GM18867 (cell line): Measurements from ENCODE around the gene SCO1.

Source experiments
- ATAC-seq: cut with Tn5 transposase; IDR thresholded peaks from one replicate; pipeline ENCODE4 v1.9.1; 2021; ENCODE audit warnings: mild to moderate bottlenecking, moderate library complexity; ENCODE audit not compliant: unreplicated experiment

SCO1 gene

GRCh38 chr17:10657148-10657547, 40.2 kb downstream of the SCO1 start, which contains the start of gene MYH3:
TSS of gene MYH3 (minus strand) at chr17:10657309. CDS start at chr17:10655064, 2,245 bp downstream.
- no peak for ATAC-seq

- ATAC-seq = no peak
These were observed 43.3 kb downstream of the SCO1 start for GRCh38 chr17:10653987-10654386.

- no peak for ATAC-seq
These were observed 44.2 kb downstream of the SCO1 start for GRCh38 chr17:10652984-10653659.

DNA sequence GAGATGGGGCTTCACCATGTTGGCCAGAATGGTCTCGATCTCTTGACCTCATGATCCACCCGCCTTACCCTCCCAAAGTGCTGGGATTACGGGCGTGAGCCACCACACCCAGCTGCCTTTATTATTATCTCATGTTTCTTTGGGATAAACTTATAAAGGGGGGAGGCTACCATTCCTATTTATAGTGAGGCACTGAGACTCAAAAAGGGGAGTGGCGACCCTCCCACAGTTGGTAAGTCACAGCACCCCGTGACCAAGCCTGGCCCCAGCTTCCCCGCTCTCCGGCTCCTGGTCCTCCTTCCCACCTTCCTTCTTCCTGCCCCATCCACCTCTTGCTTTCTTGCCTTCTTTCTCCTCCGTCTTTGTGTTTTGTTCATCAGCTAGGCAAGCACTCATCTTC, 45.4 kb downstream of the SCO1 start:
- no peak for ATAC-seq

DNA sequence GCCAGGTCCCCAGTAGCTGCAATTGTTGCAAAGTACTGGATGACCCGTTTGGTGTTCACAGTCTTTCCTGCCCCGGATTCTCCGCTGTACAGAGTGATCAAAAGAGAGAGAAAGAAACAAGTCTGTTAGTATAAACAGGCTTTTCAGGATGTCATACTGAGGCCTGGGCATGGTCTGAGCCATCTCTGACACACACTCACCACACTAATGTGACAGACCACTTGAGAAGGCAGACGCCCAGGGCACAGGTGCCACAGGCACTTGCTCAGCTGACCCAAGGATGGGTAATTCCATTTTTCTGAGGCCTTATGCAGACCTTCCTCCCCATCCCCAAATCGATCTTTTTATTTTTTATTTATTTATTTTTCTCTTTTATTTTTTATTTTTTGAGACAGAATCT, 47.7 kb downstream of the SCO1 start:
- ATAC-seq = no peak

GRCh38 chr17:10648956-10649355, 48.4 kb downstream of the SCO1 start:
- ATAC-seq = no peak

DNA sequence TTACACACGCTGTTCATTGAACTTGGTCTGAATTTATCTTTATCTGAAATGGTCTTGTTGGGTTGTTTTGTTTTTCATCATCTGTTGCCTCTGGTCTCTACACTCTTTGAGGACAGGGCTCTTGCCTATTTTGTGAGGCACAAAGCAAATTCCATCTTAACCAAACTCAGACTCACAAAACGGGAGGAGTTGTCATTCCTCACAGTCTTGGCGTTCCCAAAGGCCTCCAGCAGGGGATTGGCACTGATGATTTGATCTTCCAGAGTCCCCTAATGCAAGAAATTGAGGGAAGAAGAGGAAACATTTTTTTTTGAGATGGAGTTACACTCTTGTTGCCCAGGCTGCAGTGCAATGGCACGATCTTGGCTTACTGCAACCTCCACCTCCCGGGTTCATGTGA, 49.0 kb downstream of the SCO1 start:
- ATAC-seq = no peak

DNA sequence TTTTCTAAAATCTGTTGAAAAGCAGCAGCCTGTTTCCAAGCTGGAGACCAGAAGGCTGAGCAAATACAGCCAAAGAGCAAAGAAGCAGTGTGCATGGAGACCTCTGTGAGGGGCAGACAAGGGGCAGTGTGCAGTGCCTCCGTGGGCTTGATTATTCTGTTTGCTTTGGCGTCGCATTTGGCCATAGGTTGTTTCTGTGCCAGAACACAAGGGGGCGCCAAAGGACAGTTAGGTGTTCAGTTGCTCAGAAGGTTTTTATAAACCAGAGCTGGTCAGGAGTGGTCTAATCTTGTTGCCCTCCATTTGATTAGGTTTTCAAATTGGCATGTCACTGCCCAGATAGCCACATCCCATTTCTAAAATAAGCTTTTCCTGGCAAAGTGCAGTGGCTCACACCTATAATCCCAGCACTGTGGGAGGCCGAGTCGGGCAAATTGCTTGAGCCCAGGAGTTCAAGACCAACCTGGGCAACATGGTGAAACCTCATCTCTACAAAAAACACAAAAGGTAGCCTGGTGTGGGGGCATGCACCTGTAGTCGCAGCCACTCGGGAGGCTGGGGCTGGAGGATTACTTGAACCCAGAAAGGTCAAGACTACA, 50.8 kb downstream of the SCO1 start:
- peak; percentile 54 for ATAC-seq

GRCh38 chr17:10640475-10640874, 56.9 kb downstream of the SCO1 start:
- ATAC-seq = no peak

DNA sequence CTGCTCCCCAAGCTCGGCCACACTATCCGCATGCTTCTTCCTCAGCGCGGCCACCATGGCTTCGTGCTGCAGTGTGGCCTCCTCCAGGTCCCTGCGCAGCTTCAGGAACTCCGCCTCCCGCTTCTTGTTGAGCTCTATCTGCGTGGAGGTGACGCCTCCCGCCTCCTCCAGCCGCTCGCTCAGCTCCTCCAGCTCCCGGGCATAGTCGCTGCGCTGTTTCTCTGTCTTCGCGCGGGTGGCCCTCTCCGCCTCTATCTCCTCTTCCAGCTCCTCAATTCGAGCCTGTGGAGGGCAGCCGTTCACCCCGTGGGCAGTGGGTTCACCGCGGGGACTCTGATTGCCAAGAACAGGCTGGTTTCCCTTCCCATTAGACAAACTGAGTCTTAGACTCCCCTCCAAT, 59.2 kb downstream of the SCO1 start:
- no peak for ATAC-seq

GRCh38 chr17:10635290-10635689, 62.0 kb downstream of the SCO1 start:
- no peak for ATAC-seq

- peak; percentile 94 for ATAC-seq
These were observed 63.5 kb downstream of the SCO1 start for GRCh38 chr17:10633738-10634379.

DNA sequence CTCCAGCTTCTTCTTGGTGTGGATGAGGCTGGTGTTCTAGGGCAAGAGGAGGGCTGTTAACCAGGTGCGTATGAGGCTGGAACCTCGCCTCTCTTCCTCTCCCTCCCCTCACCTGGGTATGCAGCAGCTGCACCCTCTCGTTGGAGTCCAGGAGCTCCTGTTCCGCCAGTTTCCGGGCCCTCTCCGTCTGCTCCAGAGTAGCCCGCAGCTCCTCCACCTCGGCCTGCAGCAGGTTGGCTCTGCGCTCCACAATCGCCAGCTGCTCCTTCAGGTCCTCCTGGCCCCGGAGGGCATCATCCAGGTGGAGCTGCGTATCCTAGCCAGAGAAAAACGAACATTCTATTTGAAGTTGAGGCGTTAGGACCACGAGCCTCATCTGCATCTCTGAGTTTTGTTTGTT, 65.6 kb downstream of the SCO1 start:
- no peak for ATAC-seq

DNA sequence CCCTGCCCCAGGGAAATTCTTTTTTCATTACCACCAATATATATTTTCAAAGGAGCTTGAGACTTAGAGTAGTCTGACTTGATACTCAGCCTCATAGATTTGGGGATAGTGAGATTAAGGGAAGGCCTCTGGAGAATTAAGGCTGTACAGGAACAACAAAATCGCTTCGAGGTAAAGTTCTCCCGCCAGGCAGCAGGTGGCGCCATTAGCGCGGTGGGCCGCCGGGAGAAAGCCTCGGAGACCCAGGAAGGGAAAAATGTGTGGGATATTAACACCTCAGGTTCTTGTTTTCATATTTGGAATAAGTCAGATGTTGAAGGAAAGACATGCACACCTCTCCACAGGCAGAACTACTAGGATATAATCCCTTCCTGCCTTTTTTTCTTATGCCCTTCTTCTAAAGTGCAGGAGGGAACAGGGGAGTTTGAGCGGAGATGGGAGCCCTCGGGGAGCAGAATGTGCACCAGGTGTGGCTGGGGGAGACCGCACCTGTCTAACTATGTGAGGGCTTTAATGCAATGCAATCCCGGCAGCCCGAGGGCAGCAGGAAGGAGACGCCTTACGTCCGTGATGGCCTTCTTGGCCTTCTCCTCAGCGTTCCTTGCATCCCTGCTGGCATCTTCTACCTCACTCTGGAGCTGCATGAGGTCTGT, 66.2 kb downstream of the SCO1 start:
- ATAC-seq = no peak

DNA sequence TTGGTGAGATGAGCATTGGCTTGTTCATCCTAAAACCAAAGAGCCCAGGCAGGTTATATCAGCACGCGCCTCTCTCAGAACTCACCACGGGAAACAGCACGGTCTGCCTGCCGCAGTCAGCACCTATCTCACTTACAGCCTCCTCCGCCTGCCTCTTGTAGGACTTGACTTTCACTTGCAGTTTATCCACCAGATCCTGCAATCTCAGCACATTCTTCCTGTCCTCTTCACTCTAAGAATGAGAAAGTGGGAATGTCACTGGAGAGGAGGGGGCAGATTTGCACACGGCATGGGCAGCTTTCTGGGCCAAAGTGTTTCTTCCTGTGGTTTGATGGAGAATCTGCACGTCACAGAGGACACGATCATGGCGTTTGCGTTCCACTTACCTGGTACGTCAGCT, 67.6 kb downstream of the SCO1 start:
- ATAC-seq = no peak

DNA sequence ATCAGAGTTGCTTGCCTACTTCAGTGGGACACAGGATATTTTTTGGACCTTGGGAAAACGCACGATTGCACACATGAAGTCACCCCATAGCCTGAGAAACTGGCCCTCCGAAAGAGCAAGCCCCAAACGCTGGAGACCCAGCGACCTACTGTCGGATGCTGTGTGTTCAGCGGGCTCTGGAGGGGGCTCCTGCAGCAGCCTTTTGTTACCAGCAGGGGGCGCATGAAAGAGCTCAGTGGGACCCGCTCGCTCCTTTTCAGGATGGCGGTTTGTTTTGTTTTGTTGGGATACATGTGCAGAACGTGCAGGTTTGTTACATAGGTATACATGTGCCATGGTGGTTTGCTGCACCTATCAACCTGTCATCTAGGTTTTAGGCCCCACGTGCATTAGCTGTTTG, 68.6 kb downstream of the SCO1 start:
- no peak for ATAC-seq

DNA sequence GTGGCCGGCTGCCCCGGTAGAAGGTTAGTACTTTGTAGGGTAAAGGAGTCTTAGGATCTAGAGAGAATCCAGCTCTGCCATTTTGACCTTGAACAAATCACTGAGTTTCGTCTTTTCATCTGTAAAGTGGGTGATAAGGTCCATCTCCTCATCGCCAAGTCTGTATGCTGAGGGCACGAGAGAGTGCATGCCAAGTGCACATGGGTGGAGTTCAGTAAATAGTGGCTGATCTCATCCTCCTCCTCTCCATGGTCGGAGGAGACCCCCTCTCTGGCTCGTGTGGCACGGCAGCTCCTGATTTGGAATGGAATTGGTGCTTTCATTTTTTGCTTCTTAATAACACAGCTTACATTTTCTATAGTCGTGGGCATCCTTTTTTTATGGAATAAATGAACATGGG, 70.9 kb downstream of the SCO1 start:
- ATAC-seq = no peak

DNA sequence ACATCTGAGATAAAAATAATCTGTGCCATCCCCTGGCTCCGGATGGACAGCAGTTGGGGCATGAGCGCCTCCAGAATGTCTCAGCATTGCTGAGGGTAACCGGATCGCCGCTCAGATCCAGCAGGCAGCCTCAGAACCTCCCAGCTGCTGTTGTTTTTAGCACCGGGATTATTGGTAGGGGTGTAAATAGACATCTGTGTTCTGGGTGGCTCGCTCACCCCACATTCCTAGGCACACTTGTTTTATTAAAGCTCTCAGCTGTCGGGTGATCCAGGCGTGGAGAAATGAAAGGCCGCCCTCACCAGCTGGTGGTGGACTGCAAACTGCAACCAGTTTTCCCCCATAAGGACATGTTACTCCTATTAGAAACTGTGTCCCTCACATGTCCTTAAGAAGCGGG, 72.4 kb downstream of the SCO1 start:
- no peak for ATAC-seq

DNA sequence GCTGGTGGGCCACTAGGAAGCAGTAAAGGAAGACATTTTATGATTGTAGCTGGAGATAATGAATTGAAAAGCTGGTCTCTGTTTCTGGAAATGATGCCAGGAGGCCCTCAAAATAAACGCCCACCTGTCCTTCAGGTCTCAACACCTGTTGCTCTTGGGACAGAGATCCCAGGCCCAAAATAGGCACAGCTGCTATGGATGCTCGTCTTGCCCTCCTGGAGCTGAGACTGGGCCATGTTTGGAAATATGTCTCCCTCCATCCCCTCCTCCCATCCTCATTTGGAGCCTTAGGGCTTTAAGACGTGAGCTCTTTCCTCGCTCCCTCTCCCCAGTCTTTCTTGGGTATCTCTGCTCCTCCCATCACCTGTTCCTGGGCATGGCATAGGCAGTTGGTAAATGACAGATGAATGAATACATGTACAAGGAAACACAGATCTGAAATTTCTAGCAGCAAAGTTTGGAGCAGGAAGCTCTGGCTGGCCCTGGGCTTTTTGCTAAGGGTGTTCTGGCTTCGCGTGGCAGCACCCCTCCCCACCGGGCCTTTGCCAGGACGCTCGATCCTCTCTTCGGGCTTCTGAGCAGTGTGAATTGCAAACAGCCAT, 73.5 kb downstream of the SCO1 start:
- ATAC-seq = no peak

- no peak for ATAC-seq
These were observed 74.5 kb downstream of the SCO1 start for GRCh38 chr17:10622617-10623485.
